NCI-H1105 (cell line): Measurements from ENCODE around the gene SETD2.
"Not testable (repeated sequence)": the region's sequence is repeated elsewhere in the genome, so short reads cannot be mapped to it uniquely, and the experiment has no call there.

Experiments used
- DNase-seq: peaks from one replicate; lab custom pipeline; 2025; lab: John Stamatoyannopoulos, UW

Gene SETD2

DNA sequence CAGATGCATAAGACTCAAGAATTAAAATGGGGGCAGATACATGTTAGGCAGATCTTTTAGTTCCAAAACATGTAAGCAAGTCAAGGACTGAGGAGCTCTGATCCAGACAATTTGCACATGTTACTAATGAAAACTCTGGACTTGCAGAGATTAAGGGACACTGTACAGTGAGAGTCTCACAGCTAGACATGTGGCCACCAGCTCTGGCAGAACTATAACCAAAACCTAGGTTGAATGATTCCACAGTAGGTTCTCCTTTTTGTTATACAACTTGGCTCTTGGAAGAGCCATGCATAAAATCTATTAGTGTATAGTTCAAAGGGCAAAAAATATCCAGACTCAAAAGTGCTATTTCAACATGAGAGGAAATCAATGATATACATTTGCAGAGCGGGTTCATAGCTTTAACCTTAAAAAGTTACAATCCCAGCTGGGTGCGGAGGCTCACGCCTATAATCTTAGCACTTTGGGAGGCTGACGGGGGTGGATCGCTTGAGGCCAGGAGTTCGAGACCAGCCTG, 61.8 kb downstream of the SETD2 start:
- no peak for DNase-seq

DNA sequence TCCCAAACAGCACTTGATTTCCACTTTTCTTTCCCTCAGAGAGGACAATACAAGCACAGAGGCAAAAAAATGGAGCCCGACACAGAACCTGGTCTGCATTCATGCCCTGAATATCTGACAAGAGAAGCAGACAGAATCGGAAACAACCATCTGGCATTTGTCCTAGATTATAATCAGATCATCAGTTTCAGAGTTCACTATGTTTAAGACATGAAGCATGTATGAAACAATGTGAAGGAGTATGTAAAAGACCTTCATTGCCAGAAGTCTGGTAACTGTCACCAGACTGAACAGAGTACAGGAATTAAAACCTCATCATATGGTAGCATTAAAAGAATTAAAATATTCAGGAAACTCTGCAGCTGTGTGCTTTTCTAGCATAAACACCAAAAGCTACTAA, 65.0 kb downstream of the SETD2 start:
- no peak for DNase-seq

DNA sequence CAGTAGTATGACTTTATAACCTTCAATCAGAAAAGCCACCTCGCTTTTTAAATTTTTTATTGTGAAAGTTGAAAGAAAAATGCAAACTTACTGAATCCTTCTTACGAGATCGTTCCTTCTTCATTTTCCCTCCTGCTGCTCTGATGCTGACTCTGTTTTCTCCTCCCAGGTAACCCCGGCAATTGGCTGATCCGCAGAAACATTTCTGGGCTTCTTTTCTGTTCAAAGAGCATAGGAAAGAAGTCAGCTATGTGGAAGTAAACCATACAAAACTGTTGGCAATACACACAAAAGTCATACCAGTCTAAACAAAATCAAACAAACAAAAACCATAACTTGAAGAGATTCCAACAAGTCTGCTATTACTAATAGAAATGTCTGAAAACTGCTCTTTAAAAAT, 66.0 kb downstream of the SETD2 start:
- DNase-seq, result no peak

DNA sequence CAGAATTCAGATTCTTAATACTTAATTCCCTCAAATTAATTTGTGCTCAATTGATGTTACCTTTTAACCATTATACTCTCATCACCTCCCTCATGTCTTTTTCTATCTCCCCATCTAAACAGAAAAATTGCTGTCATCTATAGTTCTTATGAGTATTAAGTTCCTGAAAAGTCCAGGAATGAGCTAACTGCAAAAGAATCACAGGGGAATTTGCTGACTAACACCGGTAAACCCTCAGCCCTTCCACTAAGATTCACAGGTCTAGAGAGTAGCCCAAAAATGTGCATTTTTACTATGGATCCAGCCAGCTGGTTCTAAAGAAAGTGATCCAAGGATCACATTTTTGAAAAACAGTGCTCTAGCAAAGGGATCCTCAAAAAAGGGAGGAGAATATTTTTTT, 67.0 kb downstream of the SETD2 start:
- DNase-seq, result no peak

DNA sequence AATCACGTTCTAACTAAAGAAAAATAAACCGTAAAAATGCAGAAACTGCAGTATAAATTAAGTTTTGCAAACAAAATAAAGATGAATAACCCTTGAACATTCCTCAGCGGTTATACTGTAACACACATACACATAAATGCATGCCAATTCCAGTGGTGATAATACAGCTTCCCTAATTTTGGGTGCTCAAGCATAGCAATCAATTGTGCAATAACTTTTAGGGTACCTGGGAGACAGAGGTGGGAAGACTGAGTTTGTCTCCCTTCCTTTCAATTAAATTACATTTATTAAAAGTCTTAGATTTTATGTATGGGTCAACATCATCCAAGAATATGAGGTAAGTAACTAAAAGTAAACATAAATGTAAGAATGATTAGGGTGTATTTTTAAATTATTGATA, 71.8 kb downstream of the SETD2 start:
- no peak for DNase-seq

DNA sequence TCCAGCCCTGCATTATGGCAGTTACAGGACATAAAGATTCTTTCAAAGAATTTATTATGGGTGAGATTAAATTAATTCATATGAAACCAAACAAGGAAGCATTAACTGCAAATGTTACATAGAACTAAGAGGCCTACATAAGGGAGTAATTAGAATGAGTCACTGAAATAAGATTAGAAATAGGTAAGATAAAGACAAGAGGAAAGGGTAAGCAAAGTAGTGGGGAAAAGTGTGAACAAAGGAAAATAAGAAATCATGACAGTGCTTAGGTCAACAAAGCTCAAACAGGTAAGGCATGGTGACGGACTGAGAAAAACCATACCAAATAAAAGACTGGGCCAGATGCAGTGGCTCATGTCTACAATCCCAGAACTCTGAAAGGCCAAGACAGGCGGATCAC, 74.3 kb downstream of the SETD2 start:
- DNase-seq, result no peak

DNA sequence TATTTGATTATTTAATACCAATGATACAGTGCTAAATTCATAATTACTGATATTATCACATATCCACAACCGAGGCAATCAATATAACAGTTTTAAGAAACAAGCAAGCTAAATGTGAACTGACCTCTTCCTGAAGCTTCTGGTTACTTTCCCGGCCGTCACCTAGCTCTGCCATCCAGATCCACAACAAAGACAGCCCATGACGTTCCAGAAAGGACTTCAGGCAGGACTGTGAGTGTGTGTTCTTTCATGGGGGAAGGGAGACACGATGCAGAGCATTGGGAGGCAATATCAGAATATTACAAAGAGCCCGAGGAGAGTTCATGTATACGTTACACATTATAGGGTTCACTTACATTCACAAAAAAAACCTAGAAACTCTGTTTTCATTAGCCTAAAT, 77.8 kb downstream of the SETD2 start:
- DNase-seq, result no peak

DNA sequence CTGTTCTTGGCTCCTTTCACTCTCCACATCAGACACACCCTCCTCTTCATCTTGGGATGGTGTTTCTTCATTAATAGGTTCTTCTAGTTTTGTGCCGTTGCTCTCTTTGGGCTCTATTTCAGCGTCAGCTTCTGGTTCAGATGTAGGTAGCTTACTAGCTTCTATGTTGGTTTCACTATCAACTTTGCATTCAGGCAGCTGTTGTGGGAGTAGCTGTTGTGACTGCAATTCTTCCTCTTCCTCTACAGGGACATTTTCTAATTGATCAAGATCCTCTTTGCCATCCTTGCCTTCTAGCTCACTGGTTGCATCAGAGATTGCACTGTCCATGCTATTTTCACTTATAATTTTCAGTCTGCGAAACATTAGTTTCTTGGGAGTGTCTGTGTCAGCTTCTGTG, 80.1 kb downstream of the SETD2 start:
- no peak for DNase-seq

DNA sequence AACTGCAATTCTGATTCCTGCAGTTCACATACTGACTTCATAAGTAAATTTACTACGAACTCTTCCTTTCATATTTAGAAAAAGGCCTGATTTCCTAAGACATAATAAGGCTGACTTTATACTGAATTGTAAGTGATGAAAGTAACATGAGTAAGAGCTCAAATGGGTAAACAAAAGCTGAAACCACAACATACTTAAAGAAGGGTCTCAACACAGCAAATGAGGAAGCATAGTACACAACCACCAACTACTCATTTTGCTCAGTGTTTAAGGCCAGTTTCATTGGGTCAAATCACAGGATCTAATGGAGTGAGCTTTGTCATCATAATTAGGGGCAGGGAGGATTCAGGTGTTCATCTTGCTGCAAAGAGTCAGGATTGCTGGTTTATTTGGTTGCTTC, 81.4 kb downstream of the SETD2 start:
- DNase-seq, result no peak

DNA sequence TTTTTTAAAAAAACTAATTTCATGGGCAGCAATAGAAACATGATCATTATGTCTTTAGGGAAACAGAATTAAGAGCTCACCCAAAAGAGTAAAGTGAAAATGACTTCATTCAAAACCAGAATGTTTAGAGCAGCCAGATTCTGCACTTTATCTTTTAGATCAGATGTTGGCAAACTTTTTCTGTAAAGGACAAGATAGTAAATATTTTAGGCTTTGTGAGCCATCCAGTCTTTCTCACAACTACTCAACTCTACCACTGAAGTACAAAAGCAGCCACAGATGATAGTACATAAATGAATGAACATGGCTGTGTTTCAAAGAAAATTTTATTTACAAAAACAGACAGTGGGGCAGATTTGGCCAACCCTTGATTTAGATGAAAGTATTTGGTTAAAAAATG, 84.5 kb downstream of the SETD2 start:
- no peak for DNase-seq

DNA sequence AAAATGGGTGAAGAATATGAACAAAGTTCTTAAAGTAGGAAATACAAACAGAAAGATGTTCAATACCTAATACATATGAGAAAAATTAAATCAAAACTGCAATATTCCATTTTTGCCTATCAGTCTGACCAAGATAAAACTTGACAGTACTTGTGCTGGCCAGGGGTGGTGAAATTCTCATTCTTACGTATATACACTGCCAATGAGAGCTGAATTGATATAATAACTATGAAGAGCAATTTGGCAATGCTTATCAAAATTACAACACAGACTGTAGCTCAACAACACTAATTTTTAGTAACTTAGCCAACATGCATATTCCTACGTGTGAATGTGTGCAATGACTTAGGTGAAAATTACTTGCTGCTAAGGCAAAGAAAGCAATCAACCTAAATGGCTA, 90.2 kb downstream of the SETD2 start:
- no peak for DNase-seq

DNA sequence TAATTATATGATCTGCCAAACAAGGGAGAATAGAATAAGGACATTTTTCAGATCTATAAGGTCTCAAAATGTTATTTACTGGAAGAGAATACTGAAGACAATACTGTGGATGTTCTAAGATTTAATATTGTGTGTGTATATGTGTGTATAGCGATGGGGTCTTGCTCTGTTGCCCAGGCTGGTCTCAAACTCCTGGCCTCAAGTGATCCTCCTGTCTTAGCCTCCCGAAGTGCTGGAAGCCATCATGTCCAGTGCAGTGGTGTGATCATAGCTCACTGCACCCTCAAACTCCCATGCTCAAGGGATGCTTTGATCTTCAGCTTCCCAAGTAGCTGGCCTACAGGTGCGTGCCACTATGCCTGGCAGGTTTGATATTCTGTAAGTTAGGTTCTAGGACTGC, 93.1 kb downstream of the SETD2 start:
- DNase-seq, result no peak

DNA sequence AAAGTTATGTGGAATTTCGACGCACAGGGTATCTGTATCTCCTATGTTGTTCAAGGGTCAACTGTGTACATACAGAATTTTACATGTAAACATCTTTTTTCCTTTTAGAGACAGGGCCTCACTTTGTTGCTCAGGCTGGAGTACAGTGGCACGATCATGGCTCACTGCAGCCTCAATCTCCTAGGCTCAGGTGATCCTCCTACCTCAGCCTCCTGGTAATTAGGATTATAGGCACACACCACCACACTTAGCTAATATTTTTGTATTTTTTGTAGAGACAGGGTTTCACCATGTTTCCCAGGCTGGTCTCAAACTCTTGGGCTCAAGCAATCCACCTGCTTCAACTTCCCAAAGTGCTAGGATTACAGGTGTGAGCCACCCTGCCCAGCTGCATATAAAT, 97.7 kb downstream of the SETD2 start:
- not testable (repeated sequence) for DNase-seq

DNA sequence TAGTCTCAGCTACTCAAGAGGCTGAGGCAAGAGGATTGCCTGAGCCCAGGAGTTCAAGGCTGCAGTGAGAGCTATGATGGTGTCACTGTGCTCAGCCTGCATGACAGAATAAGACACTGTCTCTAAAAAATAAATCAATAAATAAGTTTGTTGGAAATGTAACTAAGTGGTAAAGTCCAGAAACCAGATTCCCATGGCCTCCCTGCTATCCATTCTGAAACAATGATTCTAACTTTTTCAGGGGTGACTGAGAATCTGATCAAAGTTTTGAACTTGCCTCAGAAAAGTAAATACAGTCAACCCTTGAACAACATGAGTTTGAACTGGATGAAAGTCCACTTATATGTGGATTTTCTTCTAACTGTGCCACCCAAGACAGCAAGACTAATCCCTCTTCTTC, 98.2 kb downstream of the SETD2 start:
- DNase-seq, result no peak

DNA sequence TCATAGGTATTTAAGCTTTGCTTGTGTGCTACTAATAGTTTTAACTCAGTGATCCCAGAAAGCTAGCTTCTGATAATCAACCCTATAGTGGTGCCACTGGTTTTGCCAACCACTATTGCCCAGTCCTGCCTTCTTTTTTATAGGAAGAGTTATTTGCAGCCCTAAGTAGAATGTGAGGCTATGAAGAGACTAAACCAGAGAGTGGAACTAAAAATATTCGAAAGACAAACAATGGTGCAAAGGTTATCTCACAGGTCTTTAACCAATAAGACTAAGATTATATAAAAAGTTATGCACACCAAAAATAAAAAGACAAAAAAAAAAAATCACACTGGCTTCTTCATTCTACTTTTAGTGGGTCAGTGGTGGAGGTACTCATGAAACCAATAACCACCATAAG, 98.9 kb downstream of the SETD2 start:
- no peak for DNase-seq

DNA sequence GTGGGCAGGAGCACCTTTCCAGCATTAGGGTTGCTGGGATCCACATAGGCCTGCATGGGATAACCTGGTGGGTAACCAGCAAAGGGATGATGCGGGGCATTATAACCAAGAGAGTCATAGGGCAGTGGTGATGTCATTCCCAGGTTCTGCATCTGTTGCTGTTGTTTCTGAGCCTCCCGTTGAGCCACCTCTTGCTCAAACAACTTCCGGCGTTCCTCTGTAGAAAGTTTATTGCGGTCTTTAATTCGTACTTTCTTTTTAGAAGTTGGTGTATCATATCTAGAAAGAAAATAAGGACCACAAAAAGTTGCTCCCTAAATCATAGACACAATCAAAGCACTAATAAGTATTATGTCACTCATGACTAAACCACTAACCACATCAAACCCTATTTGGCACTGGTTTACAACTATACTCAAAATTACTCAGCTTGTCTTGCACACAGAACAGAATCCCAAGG, 106.7 kb downstream of the SETD2 start:
- no peak for DNase-seq

DNA sequence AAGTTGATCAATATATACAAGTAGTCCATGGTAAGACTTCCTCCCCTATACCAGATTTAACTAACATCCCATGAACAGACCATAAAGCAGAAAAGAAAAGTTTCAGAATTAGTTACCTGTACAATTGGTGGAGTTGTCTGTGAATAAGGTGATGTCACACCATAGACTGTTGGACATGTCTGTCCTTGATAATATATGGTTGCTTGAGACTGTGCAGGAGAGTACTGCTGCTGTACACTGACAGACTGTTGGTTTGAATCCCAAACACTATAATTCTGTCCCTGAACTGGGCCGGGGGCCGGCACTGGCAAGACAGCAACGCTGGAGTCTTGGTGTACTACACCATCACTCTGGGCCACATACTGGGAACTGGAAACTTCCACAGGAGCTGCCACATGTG, 107.2 kb downstream of the SETD2 start:
- DNase-seq, result no peak

DNA sequence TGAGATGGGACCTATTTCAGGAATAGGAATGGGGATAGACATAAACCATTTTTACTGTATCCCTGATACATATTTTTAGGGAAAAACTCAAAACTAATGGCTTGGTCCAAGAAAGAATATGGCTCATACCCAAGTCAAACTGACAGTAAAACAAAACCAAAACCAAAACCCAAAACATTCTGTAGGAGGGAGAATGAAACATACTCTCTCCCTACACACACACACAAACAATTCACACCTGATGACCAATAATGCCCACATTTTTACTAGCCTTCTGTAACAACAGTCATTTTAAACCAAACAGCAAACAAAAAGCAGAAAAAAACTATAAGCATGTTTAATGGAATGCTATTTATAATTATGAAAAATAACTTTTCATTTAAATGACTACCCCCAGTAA, 109.5 kb downstream of the SETD2 start:
- DNase-seq, result no peak

DNA sequence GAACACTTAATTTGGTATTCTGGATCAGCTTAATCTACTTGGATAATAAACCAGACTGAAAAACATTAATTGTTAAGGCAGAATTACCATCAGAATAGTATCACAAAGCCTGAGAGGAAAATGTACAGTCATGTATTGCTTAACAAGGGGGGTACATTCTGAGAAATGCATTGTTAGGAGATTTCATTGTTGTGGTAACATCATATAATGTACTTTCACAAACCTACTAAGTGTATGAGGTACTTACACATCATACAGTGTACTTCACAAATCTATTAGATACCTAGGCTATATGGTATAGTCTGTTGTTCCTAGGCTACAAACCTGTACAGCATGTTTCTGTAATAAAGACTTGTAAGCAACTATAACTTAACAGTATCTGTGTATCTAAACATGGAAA, 116.2 kb downstream of the SETD2 start:
- no peak for DNase-seq

DNA sequence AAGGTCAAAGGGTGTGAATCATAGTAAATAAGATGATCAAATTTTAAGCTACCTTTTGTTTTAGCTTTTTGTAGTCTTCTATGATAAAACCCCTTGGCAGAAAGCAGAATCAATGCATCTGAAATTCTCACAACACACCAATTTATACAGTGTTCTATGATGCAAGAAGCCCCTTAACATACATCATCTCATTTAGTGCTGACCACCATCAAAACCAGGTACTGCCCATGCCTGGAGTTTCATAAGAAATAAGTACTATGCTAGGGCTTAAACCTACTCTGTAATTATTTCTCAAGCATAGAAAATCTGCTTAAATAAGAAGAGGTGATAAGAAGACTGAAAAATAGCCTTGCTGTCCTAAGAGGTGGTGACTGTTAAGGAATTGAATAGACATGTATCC, 116.8 kb downstream of the SETD2 start:
- DNase-seq, result no peak

DNA sequence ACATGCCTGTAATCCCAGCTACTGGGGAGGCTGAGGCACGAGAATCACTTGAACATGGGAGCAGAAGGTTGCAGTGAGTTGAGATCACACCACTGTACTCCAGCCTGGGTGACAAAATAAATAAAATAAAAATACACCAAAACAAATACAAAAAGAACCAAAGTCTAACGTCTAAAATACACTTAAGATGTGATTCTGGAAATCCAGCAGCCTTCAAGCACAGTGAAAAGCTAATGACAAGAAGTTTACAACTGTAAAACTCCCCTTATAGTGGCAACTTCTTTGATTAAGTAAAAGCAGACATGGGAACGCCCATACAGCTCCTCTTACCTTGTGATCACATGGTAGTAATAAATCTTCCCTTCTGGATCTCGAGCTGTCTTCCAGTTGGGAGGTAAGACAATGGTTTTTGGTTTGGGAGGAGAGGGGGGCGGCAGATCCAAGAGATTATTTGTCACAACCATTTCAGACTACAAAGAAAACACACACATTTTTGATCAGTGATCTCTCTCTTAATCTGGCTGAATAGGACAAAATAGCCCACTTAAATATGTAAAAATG, 121.6 kb downstream of the SETD2 start:
- no peak for DNase-seq

DNA sequence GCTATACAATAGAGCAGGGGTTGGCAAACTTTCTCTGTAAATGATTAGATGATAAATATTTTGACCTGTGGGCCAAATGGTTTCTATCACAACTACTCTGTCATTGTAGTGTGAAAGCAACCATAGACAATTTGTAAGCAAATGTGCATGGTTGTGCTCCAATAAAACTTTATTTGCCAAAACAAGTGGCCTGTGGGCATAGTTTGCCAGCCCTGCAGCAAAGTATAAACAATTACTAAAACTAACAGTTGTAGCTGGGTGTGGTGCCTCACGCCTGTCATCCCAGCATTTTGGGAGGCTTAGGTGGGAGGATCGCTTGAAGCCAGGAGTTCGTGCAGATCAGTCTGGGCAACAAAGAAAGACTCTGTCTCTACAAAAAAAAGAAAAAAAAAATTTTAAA, 122.8 kb downstream of the SETD2 start:
- no peak for DNase-seq

DNA sequence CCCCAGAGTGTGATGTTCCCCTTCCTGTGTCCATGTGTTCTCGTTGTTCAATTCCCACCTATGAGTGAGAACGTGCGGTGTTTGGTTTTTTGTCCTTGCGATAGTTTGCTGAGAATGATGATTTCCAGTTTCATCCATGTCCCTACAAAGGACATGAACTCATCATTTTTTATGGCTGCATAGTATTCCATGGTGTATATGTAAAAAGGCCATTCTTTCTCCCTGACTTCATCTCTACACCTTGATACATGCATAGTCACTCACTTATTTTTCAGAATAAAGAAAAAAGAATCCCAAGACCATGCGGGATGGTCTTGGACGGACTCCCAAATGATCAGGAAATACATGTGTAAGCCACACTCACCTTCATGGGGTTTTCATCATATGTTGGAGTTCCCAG, 126.6 kb downstream of the SETD2 start:
- DNase-seq, result not testable (repeated sequence)

DNA sequence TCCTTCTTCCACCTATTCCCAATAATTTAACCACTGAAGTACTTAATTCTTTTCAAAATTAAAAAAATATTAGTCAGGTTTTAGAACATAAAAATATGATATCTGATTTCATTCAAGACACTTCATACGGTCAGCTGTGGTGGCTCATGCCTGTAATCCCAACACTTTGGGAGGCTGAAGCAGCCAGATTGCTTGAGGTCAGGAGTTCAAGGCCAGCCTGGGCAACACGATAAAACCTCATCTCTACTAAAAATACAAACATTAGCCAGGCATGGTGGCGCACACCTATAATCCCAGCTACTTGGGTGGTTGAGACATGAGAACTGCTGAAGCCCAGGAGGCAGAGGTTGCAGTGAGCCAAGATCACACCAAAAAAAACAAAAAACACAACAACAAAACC, 127.8 kb downstream of the SETD2 start:
- no peak for DNase-seq

DNA sequence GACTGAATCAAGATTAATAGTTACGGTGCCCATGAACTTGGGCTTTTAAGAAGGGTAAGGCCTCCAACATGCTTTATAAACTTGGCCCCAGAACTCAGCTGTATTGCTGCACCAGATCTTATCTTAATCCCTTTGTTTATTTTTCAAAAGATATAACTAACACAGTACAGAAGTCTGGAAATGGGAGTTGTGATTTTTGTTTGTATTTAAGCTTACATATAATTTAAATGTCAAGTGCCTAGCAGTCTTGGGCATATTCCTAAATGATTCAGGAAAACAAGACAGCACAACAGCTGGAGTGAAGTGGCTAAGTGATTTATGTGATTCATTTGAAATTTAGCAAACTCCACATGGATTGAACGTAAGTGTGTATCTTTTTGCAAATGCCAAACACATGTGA, 128.3 kb downstream of the SETD2 start:
- DNase-seq, result no peak
